Measurements from ENCODE around the gene ERO1A.

The ERO1A gene

DNA sequence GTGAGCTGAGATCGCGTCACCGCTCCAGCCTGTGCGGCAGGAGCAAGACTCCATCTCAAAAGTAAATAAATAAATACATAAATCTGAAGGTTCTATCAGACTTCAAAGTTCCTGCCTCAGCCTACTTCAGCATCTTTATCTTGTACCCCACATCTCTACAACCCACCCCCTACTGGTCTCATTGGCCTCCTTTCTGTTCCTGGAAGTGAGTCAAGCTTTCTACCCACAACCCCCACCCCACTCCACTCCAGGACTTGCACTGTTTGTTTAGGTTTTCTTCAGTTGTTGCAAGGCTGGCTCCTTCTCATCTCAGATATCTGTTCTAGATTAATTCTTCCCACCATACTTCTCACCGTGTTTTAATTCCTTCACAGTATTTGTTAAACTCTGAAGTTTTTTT, 10.9 kb upstream of the ERO1A start:
- TF ChIP-seq, protein P1, sequence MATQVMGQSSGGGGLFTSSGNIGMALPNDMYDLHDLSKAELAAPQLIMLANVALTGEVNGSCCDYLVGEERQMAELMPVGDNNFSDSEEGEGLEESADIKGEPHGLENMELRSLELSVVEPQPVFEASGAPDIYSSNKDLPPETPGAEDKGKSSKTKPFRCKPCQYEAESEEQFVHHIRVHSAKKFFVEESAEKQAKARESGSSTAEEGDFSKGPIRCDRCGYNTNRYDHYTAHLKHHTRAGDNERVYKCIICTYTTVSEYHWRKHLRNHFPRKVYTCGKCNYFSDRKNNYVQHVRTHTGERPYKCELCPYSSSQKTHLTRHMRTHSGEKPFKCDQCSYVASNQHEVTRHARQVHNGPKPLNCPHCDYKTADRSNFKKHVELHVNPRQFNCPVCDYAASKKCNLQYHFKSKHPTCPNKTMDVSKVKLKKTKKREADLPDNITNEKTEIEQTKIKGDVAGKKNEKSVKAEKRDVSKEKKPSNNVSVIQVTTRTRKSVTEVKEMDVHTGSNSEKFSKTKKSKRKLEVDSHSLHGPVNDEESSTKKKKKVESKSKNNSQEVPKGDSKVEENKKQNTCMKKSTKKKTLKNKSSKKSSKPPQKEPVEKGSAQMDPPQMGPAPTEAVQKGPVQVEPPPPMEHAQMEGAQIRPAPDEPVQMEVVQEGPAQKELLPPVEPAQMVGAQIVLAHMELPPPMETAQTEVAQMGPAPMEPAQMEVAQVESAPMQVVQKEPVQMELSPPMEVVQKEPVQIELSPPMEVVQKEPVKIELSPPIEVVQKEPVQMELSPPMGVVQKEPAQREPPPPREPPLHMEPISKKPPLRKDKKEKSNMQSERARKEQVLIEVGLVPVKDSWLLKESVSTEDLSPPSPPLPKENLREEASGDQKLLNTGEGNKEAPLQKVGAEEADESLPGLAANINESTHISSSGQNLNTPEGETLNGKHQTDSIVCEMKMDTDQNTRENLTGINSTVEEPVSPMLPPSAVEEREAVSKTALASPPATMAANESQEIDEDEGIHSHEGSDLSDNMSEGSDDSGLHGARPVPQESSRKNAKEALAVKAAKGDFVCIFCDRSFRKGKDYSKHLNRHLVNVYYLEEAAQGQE (IDR thresholded peaks at IDR 0.05; ENCODE audit: insufficient read depth in 1 of 2, low read depth in 2 of 2, low read length in 2 of 2): no peak
- TF ChIP-seq TAF1 (IDR thresholded peaks at IDR 0.05; ENCODE audit: borderline replicate concordance, insufficient read depth, low read length): no peak
- no peak for TF ChIP-seq FOXP2 (optimal IDR thresholded peaks at IDR 0.05; ENCODE audit: borderline replicate concordance, extremely low read depth, extremely low read length, insufficient read depth)
- no peak for TF ChIP-seq SIN3A (IDR thresholded peaks at IDR 0.05; ENCODE audit: borderline replicate concordance, insufficient read depth, low read length)
- no peak for TF ChIP-seq POLR2AphosphoS5 (IDR thresholded peaks at IDR 0.05; ENCODE audit: low read depth, low read length)

DNA sequence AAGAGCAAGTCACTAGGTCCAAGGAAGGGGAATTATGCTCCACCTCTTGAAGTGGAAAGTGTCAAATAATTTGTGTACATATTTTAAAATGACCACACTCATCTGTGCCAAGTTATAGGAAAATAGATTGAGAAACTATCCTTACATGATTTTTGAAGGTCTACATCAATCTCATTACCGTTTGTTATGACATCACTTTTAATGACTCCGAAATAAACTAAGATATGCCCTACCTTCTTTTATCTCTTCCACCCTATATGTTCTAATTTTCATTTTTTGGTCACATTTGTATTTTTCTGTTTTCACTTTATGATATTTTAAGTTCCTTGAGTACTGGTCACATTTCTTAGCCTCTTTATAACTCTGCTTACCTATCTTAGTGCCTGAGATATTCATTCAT, 8.3 kb upstream of the ERO1A start:
- TF ChIP-seq TAF1 (IDR thresholded peaks at IDR 0.05; ENCODE audit: borderline replicate concordance, insufficient read depth, low read length) (no peak), FOXP2 (optimal IDR thresholded peaks at IDR 0.05; ENCODE audit: borderline replicate concordance, extremely low read depth, extremely low read length, insufficient read depth) (no peak), POLR2AphosphoS5 (IDR thresholded peaks at IDR 0.05; ENCODE audit: low read depth, low read length) (no peak), SIN3A (IDR thresholded peaks at IDR 0.05; ENCODE audit: borderline replicate concordance, insufficient read depth, low read length) (no peak)
- TF ChIP-seq, protein P1 (IDR thresholded peaks at IDR 0.05; ENCODE audit: insufficient read depth in 1 of 2, low read depth in 2 of 2, low read length in 2 of 2): no peak

DNA sequence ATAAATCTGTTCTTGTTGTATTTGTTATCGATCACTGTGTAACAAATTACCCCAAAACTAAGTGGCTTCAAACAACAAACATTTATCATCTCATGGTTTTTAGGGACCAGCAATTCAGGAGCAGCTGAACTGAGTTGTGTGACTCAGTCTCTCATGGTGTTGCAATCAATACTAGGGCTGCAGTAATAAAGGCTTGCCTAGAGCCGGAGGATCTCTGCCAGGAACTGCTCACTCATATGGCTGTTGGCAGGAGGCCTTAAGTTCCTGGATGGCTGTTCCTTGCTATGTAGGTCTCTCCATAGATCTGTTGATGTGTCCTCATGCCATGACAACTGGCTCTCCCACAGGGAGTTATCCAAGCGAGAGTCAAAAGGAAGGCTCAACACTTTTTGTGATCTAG, 7.9 kb upstream of the ERO1A start:
- no peak for TF ChIP-seq POLR2AphosphoS5 (IDR thresholded peaks at IDR 0.05; ENCODE audit: low read depth, low read length)
- no peak for TF ChIP-seq SIN3A (IDR thresholded peaks at IDR 0.05; ENCODE audit: borderline replicate concordance, insufficient read depth, low read length)
- TF ChIP-seq TAF1 (IDR thresholded peaks at IDR 0.05; ENCODE audit: borderline replicate concordance, insufficient read depth, low read length): no peak
- TF ChIP-seq, protein P1 (IDR thresholded peaks at IDR 0.05; ENCODE audit: insufficient read depth in 1 of 2, low read depth in 2 of 2, low read length in 2 of 2): no peak
- TF ChIP-seq FOXP2 (optimal IDR thresholded peaks at IDR 0.05; ENCODE audit: borderline replicate concordance, extremely low read depth, extremely low read length, insufficient read depth): no peak

DNA sequence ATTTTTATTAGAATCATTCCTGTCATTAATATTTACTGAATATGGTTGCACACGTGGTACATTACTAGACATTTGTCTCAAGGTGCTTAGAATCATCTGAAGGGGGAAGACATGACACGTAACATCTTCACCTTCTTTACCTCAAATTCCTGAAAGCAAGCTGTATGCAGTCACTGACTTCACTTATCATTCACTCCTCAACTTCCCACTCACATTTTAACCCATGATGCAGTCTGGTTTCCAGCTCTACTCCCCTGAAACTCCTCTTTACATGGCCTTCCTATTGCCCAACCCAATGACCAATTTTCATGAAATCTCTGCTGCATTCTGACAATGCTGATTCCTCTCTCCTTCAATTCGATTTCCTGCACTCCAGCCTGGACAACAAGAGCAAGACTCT, 5.9 kb upstream of the ERO1A start:
- TF ChIP-seq FOXP2 (optimal IDR thresholded peaks at IDR 0.05; ENCODE audit: borderline replicate concordance, extremely low read depth, extremely low read length, insufficient read depth) (no peak), TAF1 (IDR thresholded peaks at IDR 0.05; ENCODE audit: borderline replicate concordance, insufficient read depth, low read length) (no peak), SIN3A (IDR thresholded peaks at IDR 0.05; ENCODE audit: borderline replicate concordance, insufficient read depth, low read length) (no peak), POLR2AphosphoS5 (IDR thresholded peaks at IDR 0.05; ENCODE audit: low read depth, low read length) (no peak)
- TF ChIP-seq, protein P1 (IDR thresholded peaks at IDR 0.05; ENCODE audit: insufficient read depth in 1 of 2, low read depth in 2 of 2, low read length in 2 of 2): no peak

DNA sequence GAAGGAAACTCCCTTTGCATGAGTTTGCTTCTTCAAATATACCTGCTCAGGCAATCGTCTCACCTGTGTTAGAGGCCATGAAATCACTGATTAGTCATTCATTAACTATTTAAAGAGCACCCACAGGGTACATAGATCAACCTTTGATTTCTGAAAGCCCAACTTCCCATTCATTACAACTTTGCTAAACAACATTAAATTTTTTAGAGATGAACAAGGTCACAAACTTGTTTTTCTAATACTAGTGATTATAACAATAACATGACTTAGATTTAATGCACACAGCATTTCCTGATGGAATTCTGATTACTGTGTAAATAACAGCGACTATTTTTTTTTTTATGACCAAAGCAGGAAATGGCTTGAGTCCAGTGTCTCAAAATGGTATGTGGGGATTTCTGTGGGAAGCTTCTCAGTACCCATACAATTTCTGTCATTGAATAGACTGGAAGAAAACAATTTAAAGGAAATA, 5.4 kb upstream of the ERO1A start:
- no peak for TF ChIP-seq POLR2AphosphoS5 (IDR thresholded peaks at IDR 0.05; ENCODE audit: low read depth, low read length)
- TF ChIP-seq TAF1 (IDR thresholded peaks at IDR 0.05; ENCODE audit: borderline replicate concordance, insufficient read depth, low read length): no peak
- TF ChIP-seq SIN3A (IDR thresholded peaks at IDR 0.05; ENCODE audit: borderline replicate concordance, insufficient read depth, low read length): no peak
- TF ChIP-seq, protein P1 (IDR thresholded peaks at IDR 0.05; ENCODE audit: insufficient read depth in 1 of 2, low read depth in 2 of 2, low read length in 2 of 2): no peak
- TF ChIP-seq FOXP2 (optimal IDR thresholded peaks at IDR 0.05; ENCODE audit: borderline replicate concordance, extremely low read depth, extremely low read length, insufficient read depth): no peak
